ENCODE measurements around the gene FUBP3.

The FUBP3 gene

DNA sequence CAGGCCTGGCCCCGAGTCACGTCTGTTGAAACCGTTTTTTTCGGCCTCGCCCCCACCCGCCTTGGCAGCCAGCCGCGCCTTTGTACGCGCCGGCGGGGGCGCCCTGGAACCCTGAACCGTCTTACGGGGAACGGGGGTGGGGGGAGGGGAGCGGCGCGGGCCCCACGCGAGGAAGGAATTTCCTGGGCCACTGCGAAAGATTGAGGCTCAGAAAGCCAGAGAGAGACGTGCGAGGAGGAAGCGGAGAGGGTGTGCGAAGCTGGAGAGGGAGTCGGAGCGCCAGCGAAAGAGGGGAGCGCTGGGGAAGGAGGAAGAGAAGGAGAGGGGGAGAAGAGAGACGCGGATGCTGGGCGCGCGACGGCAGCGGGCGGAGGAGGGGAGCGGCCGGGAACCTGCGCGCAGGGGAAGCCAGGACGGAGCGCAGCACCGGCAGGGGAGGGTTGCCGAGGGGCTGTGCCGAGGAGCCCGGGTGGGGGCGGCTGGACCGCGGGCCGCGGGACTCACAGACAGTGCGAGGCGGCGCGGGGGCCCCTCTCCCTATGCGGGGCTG lies 80.4 kb downstream of the FUBP3 start:
- no peak overlapping the region for H3K27ac ChIP-seq
- TF ChIP-seq, protein P1, sequence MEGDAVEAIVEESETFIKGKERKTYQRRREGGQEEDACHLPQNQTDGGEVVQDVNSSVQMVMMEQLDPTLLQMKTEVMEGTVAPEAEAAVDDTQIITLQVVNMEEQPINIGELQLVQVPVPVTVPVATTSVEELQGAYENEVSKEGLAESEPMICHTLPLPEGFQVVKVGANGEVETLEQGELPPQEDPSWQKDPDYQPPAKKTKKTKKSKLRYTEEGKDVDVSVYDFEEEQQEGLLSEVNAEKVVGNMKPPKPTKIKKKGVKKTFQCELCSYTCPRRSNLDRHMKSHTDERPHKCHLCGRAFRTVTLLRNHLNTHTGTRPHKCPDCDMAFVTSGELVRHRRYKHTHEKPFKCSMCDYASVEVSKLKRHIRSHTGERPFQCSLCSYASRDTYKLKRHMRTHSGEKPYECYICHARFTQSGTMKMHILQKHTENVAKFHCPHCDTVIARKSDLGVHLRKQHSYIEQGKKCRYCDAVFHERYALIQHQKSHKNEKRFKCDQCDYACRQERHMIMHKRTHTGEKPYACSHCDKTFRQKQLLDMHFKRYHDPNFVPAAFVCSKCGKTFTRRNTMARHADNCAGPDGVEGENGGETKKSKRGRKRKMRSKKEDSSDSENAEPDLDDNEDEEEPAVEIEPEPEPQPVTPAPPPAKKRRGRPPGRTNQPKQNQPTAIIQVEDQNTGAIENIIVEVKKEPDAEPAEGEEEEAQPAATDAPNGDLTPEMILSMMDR (IDR thresholded peaks at IDR 0.05), result no peak
- TF ChIP-seq ZFX (IDR thresholded peaks at IDR 0.05; ENCODE audit: borderline replicate concordance), result no peak

DNA sequence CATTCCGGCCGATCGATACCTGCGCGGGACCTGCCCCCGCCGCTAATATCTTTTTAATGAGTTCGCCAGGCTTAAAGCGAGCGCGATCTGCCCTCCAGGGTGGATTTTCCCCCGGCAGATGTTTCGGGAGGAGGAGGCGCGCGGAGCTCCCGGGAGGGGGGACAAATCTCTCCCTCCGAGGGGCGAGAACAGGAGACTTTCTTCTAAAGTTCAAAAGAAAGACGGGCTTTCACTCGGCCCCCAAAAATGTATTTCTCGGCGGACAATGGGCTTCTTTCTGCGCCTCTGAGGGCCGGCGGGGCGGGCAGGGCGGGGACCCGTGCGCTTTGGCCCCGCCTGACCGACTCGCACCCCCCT lies 80.9 kb downstream of the FUBP3 start:
- no peak overlapping the region for H3K27ac ChIP-seq
- no peak for TF ChIP-seq ZFX (IDR thresholded peaks at IDR 0.05; ENCODE audit: borderline replicate concordance)

DNA sequence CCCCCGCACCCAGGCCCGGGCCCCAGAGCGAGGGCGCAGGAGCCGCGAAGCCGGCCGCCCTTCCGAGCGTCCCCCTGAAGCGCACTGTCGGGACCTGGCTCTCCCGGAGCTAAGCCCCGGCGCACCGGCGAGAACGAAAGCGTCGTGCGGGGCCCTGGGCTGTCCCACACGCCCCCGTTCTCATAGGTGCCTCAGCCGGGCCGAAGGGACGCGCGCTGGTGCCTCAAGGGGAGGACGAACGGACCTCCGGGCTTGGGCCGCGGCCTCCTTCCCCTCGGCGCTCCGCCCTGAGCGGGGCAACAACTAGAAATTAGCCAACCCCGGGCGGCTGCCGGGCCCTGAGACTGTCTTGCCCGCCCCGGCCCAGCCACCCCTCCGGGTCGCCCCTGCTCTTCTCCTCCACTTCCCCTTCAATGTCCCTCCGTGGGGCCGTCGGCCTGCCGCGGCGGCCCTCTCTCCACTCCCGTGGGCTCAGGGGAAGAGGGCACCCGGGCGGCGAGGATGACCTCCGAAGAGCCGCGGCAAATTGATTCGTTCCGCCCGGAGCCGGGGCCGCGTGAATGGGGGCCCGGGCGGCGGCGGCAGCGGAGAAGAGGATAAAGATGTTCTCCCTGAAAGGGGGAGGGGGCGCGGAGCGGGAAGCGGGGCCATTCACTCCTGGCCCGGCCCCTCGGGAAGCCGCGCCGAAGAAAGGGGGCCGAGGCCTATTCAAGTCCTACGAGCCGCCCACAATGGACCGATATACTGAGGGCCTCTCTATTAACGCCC lies 81.5 kb downstream of the FUBP3 start:
- H3K27ac ChIP-seq, result no peak overlapping the region
- TF ChIP-seq, protein P1 (IDR thresholded peaks at IDR 0.05), result no peak
- no peak for TF ChIP-seq ZFX (IDR thresholded peaks at IDR 0.05; ENCODE audit: borderline replicate concordance)

DNA sequence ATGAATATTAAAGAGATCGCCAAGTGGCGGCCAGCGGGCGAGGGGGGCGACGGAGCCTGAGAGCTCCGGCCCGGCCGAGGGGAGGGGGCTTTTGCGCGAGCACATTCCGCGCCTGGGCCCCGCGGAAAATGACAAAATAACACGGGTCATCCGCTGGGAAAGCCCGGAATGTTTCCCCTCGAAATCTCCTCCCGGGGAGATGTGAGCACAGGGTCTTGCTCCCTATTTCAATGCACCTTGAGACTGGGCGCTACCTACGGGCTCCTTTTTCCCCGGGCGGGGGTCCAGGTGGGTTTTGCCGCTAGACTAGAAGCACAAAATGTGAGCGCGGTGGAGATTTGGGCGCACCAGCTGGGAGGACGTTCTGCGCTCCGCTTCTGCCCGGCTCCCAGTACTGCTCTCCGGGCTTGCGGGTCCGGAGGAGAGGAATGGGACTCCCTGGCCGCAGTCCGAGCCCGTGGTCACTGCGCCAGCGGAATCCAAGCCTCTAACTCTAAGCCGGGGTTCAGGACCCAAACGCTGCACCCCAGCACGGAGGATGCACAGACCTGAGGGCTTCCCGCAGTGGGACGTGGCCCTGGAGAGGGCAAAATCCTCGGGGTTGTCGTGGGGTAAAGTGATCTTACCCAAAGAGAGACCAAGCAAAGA lies 82.2 kb downstream of the FUBP3 start:
- no peak for TF ChIP-seq ZFX (IDR thresholded peaks at IDR 0.05; ENCODE audit: borderline replicate concordance)
- TF ChIP-seq, protein P1 (IDR thresholded peaks at IDR 0.05), result no peak
- no peak overlapping the region for H3K27ac ChIP-seq

DNA sequence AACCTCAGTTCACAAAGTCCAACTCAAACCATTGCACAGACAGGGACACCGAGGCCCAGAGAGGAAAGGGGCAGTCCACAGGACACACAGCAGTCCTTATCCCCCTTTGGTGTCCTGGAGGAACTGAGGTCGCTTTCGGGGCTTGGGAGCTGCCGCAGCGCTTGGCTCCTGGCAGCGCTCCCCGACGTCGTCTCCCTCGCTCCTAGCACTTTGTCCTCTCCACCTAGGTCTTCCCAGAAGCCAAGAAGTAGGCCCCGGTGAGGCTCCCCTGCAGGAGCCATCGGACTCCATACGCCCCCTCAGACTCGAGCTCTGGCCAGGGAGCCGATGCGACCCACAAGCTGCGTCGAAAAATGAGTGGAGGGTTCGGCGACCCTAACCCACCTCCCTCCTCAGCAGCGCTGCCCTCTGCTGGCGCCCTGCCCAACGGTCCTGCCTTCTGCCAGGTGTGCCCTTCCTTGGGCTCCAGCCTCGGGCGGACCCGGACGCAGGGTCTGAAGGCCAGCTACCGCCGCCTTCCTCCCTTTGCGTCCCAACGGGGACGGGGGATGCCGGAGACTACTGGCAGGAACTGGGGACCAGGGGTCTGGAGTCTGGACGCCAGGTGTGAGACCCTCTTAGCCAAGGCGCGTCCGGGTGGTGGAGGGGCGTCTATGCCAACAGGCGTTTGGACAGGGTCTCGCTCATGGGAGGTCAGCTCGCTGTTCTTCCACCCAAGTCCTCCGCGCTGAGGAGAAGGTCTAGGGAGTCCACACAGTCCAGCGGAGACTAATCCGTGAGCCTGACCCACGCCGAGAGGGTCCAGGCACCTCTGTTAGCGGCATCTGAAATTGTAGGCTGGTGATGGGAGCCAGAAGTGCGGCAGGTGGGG lies 83.0 kb downstream of the FUBP3 start:
- no peak for TF ChIP-seq ZFX (IDR thresholded peaks at IDR 0.05; ENCODE audit: borderline replicate concordance)
- TF ChIP-seq, protein P1 (IDR thresholded peaks at IDR 0.05), result no peak
- H3K27ac ChIP-seq, result no peak overlapping the region

DNA sequence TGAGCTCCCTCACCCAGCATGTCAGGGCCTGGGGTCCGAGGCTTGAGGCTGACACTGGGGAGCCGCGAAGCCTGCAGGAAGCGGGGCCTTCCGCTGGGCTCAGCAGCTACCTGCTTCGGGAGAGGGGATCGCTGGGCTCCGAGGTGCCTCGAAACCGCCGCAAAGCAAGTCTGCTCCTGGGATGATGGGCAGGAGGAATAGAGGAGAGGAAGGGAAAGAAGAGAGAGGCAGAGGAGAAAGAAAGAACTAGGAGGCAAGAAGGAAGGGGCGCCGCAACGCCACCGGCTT lies 83.5 kb downstream of the FUBP3 start:
- no peak overlapping the region for H3K27ac ChIP-seq
- TF ChIP-seq, protein P1 (IDR thresholded peaks at IDR 0.05), result no peak
- TF ChIP-seq ZFX (IDR thresholded peaks at IDR 0.05; ENCODE audit: borderline replicate concordance), result no peak

DNA sequence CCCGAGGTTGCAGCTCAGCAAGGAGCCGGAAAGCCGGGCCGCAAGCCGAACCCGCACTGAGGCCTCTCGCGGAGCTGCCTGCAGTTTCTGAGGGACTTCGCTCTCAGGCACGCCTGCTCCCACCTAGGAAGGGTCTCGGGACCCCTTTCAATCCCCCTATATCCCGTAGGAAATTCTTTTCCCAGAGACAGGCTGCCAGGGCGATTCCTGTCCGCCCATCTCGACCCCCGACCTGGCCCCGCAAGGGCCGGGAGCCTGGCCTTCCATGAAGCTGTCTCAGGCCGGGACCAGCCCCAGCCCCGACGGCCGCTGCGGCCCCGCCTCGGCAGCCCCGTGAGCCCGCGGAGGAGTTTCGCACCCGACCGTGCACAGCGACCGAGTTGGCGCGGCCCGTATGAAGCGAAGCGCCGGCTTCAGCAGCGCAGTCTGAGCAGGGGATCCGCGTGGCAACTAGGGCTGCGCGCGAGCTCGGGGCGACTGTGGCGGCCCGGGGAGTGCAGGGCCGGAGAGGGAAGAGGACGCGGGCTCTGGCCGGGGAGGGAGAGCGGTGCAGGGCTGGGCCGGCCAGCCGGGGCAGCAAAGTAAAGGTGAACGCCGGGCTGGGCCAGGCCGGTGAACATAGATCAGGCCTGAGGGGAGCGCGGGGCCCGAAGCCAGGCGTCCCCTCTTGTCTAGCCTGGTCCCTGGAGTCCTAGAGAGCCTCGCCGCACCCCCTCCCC lies 84.0 kb downstream of the FUBP3 start:
- no peak overlapping the region for H3K27ac ChIP-seq
- TF ChIP-seq, protein P1 (IDR thresholded peaks at IDR 0.05), result no peak
- no peak for TF ChIP-seq ZFX (IDR thresholded peaks at IDR 0.05; ENCODE audit: borderline replicate concordance)
